Measurements from ENCODE around the gene MEF2D. TPM values are rescaled to one million over a fixed set of nuclear protein-coding genes. Genes with fewer than 3 reads are reported as not detected.
A peak's percentile ranks its signal among the peaks of the same experiment; 100 is the strongest.

MEF2D gene
- total RNA-seq, 1 experiment from 2014 or later, result 54.1 TPM

- intact Hi-C loops (cut with micrococcal nuclease; ENCODE audit: unreplicated experiment), result loop anchor here (2.0 kb wide), 1 partner anchor 27 kb away; no protein-coding TSS in a partner anchor
- H3K27ac Mint-ChIP-seq (ENCODE audit: unreplicated experiment), result no peak overlapping the region
These were observed 2.7 kb downstream of the MEF2D start for GRCh38 chr1:156497743-156498431.

DNA sequence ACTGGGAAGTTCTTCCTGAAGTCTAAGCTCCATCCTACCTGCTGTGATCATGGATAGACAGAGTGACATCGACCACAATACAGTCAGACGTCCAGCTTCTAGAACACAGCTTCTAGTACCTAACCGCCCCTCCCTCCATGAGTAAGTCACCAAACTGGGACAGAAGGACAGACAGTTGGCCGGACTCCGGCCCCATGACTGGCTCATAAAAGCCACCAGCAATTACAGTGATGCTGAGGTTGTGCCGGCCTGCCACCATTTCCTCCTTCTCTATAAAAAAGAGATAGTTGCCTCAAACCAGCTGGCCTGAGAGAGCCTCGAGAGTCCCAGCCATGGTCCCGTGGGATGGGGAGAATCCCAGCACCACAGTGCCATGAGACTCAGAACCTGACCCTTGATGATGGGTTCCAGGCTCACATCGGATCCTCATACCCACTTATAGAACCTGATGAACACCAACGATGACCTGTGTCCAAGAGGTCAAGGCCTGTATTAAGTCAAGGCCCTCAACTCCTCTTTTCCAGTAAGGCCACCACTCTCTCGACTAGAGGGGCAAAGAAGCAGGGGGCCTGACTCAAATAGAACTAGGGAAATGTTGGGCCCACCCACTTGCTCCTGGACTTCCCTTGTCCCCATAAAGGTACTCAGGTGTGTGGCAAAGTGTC is 3.4 kb downstream of the MEF2D start:
- Mint-ChIP-seq H3K27ac (ENCODE audit: unreplicated experiment) (no peak overlapping the region), H3K36me3 (ENCODE audit: insufficient read depth, unreplicated experiment) (peaks cover 62% of the 10 kb centered on the region), H3K4me1 (ENCODE audit: low read depth, unreplicated experiment) (peaks cover 38% of the 10 kb centered on the region), H3K27me3 (ENCODE audit: unreplicated experiment) (no peaks in the 10 kb centered on the region), H3K9me3 (ENCODE audit: low read depth, unreplicated experiment) (no peaks in the 10 kb centered on the region), H3K4me3 (ENCODE audit: low read depth, unreplicated experiment) (peak overlapping the region; percentile 88)
- intact Hi-C loops (cut with micrococcal nuclease; ENCODE audit: unreplicated experiment), result no loop called here
- TF ChIP-seq, protein P1, sequence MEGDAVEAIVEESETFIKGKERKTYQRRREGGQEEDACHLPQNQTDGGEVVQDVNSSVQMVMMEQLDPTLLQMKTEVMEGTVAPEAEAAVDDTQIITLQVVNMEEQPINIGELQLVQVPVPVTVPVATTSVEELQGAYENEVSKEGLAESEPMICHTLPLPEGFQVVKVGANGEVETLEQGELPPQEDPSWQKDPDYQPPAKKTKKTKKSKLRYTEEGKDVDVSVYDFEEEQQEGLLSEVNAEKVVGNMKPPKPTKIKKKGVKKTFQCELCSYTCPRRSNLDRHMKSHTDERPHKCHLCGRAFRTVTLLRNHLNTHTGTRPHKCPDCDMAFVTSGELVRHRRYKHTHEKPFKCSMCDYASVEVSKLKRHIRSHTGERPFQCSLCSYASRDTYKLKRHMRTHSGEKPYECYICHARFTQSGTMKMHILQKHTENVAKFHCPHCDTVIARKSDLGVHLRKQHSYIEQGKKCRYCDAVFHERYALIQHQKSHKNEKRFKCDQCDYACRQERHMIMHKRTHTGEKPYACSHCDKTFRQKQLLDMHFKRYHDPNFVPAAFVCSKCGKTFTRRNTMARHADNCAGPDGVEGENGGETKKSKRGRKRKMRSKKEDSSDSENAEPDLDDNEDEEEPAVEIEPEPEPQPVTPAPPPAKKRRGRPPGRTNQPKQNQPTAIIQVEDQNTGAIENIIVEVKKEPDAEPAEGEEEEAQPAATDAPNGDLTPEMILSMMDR (IDR thresholded peaks at IDR 0.05; ENCODE audit: unreplicated experiment), result no peak
- no peak for DNase-seq
- BruUV-seq (replicated peaks), result no TSS peak
- CTCF ChIA-PET, result no interaction called here

More at GRCh38 chr1:156497743-156498431, 2.7 kb downstream of the MEF2D start:
- peaks cover 69% of the 10 kb centered on the region for H3K36me3 Mint-ChIP-seq (ENCODE audit: insufficient read depth, unreplicated experiment)
- H3K4me1 Mint-ChIP-seq (ENCODE audit: low read depth, unreplicated experiment), result peaks cover 45% of the 10 kb centered on the region
- BruUV-seq (replicated peaks), result TSS peak; percentile 2
- H3K27me3 Mint-ChIP-seq (ENCODE audit: unreplicated experiment), result no peaks in the 10 kb centered on the region
- peak overlapping the region; percentile 88 for H3K4me3 Mint-ChIP-seq (ENCODE audit: low read depth, unreplicated experiment)
- TF ChIP-seq, protein P1 (IDR thresholded peaks at IDR 0.05; ENCODE audit: unreplicated experiment), result no peak
- DNase-seq, result no peak
- CTCF ChIA-PET, result interaction anchor here (0.6 to 3.8 kb wide), 6 partner anchors 14 to 112 kb away, joined by 3 to 36 read pairs (median 6); no protein-coding TSS in a partner anchor
- no peaks in the 10 kb centered on the region for H3K9me3 Mint-ChIP-seq (ENCODE audit: low read depth, unreplicated experiment)

GRCh38 chr1:156496211-156496761 is 4.3 kb downstream of the MEF2D start:
- Mint-ChIP-seq H3K27ac (ENCODE audit: unreplicated experiment) (no peak overlapping the region), H3K36me3 (ENCODE audit: insufficient read depth, unreplicated experiment) (peaks cover 55% of the 10 kb centered on the region), H3K9me3 (ENCODE audit: low read depth, unreplicated experiment) (no peaks in the 10 kb centered on the region), H3K4me3 (ENCODE audit: low read depth, unreplicated experiment) (no peak overlapping the region), H3K4me1 (ENCODE audit: low read depth, unreplicated experiment) (peaks cover 36% of the 10 kb centered on the region), H3K27me3 (ENCODE audit: unreplicated experiment) (no peaks in the 10 kb centered on the region)
- BruUV-seq (replicated peaks), result no TSS peak
- no peak for DNase-seq
- intact Hi-C loops (cut with micrococcal nuclease; ENCODE audit: unreplicated experiment), result no loop called here
- CTCF ChIA-PET, result no interaction called here
- TF ChIP-seq, protein P1 (IDR thresholded peaks at IDR 0.05; ENCODE audit: unreplicated experiment), result no peak

DNA sequence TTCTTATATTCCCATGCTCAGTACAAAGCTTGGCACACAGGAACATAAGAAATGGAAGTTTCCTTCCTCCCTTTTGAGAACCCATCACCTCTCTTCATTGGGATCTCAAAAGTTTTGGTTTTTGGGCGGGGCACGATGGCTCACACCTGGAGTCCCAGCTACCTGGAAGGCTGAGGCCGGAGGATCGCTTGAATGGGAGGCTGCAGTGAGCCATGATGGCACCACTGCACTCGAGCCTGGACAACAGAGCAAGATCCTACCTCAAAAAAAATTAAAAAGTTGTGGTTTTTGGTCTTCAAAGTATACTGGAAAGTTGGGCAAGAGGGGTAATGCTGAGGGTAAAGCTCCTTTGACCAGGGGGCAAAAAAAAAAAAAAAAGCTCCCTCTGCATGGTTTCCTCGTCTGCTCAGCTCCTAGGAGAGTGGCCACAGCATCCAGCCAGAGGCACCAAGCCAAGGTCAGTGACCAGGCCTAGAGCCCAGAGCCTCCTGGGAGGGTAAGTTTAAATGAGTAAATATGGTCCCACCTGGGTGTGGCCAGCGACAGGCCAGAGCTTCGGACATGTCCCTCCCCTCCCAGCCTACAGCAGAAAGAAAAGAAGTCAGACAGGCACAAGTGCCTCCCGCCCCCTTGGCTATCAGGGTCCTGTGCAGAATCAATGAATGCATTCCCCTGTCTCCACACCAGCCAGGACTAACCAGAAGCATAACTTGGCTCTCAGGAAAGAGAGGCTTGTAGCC is 5.0 kb downstream of the MEF2D start:
- intact Hi-C loops (cut with micrococcal nuclease; ENCODE audit: unreplicated experiment), result no loop called here
- no peaks in the 10 kb centered on the region for H3K27me3 Mint-ChIP-seq (ENCODE audit: unreplicated experiment)
- H3K27ac Mint-ChIP-seq (ENCODE audit: unreplicated experiment), result no peak overlapping the region
- peaks cover 42% of the 10 kb centered on the region for H3K4me1 Mint-ChIP-seq (ENCODE audit: low read depth, unreplicated experiment)
- H3K4me3 Mint-ChIP-seq (ENCODE audit: low read depth, unreplicated experiment), result no peak overlapping the region
- H3K9me3 Mint-ChIP-seq (ENCODE audit: low read depth, unreplicated experiment), result no peaks in the 10 kb centered on the region
- no peak for DNase-seq
- TF ChIP-seq, protein P1 (IDR thresholded peaks at IDR 0.05; ENCODE audit: unreplicated experiment), result no peak
- CTCF ChIA-PET, result interaction anchor here (0.6 kb wide), 1 partner anchor 53 kb away, joined by 7 read pairs; no protein-coding TSS in a partner anchor
- BruUV-seq (replicated peaks), result no TSS peak
- peaks cover 48% of the 10 kb centered on the region for H3K36me3 Mint-ChIP-seq (ENCODE audit: insufficient read depth, unreplicated experiment)
